ENCODE measurements around the gene AGR2. TPM values are rescaled to one million over a fixed set of nuclear protein-coding genes. Genes with fewer than 3 reads are reported as not detected.
A peak's percentile ranks its signal among the peaks of the same experiment; 100 is the strongest.
"Not testable (repeated sequence)": the region's sequence is repeated elsewhere in the genome, so short reads cannot be mapped to it uniquely, and the experiment has no call there.

Gene AGR2
- total RNA-seq: 73.1 TPM

DNA sequence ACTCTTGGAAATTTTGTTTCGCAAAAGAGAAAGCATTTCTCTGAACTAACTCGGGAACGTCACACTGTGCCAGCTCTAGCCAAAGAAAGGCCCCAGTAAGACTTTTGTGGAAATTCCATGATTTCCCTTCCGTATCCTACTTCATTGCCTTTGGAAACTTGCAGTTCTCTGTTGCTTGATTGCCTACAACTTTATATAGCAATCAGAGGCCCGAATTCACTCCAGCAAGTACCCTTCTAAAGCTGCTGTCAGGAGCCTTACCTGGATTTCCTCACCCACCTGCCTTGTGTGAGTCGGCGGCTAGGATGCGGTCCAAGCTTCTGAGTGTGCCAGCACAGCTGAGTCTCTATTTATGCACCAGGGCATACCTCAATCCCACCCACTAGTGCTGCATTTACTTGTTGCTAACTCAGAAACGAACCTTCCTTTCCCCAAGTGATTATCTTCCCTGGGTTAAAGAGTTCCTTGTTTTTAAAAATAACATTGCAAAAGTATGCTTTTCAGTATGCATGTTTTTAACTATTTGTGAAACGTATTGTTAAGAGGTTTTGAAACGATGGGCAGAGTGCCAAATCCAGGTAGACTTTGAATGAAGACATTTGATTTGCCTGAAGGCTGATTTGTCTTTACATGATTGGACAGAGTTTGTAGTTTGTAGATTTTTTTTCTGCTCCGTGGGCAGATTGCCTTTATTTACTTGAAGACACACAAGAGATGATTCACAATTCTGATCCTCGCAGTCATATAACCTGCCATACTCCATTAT, at the start of gene AGR2:
Gene AGR2, minus strand, starts transcription at position 326 of the 766 bp plus-strand sequence. CDS start 3,203 bp downstream, outside the sequence.
- DNase-seq: peak; percentile 62

DNA sequence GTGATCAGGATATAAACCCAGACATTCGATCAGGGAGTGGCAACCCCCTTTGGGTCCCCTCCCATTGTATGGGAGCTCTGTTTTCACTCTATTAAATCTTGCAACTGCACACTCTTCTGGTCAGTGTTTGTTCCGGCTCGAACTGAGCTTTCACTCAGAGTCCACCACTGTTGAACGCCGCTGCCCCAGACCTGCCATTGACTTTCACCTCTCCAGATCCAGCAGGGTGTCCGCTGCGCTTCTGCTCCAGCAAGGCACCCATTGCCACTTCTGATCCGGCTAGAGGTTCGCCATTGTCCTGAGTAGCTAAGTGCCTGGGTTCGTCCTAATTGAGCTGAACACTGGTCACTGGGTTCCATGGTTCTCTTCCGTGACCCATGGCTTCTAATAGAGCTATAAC, 48.4 kb upstream of the AGR2 start:
- DNase-seq: not testable (repeated sequence)

DNA sequence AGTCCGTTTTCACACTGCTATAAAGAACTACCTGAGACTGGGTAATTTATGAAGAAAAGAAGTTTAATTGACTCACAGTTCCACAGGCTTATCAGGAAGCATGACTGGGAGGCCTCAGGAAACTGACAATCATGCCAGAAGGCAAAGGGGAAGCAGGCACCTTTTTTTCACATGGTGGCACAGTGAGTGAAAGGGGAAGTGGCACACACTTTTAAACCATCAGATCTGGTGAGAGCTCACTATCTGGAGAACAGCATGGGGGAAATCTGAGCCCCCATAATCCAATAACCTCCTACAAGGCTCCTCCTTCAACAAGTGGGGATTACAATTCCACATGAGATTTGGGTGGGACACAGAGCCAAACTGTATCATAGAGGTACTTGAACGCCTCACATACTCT, 47.0 kb upstream of the AGR2 start:
- no peak for DNase-seq

DNA sequence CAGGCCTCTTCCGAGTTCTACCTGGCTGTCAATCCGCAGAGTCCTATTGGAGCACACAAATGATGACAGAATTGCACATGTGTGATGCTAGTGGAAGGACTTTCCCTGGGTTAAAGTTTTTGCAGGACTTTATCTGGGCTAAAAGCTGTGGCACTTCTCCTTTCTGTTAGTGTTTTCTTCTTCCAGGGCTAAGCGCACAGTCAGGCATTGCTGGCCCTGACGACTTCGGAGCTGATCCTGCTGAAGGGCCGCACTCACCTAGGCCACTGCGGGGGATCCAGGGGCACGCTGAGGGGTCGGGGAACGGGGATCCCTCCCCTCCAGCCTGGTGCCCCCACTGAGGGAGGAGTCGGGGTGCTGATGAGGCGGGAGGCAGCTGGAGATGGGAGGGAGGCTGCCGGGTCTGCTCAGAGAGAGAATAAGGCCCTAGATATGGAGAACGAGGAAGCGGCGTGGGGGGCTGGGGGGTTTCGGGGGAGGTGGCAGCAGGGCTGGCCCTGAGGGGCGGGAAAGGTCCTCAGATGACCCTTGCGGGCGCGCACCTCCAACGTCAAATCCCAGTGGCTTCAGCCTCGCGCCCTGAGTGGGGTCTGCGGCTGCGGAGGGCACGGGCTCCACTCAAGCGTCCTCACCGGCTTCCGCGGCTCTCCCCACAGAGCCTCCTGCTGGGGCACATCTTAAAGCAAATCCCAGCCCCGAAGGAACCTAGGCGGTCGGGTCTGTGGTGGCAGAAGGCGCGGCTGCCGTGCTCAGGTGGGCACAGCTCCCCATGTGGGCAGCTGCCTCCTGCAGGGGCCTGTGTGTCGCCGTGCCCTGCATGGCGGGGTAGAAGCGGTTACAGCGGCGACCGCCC, 46.0 kb upstream of the AGR2 start:
- DNase-seq: no peak

DNA sequence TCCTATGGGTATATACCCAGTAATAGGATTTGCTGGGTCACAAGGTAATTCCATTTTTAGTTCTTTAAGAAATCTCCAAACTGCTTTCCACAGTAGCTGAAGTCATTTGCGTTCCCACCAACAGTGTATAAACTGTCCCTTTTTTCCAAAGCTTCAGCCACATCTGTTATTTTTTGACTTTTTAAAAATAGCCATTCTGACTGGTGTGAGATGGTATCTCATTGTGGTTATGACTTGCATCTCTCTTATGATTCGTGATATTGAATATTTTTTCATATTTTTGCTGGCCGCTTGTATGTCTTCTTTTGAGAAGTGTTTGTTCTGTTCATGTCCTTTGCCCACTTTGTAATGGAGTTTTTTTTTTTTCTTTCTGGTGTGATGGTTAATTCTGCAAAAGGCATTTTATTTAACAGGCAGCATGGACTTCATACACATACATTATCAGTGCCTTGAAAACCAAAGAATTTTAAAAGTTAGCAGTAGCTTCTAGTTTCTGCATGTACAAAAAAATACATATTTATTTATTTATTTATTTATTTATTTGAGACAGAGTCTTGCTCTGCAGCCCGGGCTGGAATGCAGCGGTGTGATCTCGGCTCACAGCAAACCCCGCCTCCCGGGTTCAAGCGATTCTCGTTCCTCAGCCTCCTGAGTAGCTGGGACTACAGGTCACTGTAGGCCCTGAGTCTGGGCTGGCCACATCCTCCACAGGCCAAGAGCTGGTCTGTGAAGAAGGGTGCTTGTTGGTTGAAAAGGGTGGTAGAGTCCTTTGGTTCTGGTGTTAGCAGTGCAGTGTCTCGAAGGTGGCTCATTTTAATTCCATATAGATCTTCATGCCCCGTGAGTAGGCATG, 44.7 kb upstream of the AGR2 start:
- DNase-seq: no peak

DNA sequence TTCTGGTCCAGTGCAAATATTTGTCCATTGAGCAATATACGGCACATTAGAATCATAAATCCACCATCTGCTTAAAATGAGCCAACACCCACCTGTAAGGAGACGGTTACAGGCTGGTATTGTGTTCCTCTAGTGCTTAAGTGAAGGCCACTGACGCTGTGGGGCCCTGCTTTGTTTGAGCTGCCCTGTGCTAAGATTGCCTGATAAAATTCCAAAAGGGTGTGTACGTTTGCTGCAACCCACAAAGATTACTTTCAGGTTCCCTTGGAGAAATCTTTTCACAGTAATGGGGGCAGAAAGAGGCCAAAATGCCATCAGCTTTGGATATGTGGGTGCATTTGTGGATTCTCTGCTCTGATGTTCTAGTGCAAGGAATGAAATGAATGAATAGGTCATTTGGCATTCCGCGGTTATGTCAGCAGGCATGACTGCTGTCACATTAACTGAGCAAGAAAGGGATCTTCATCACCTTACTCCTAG, 42.6 kb upstream of the AGR2 start:
- peak; percentile 26 for DNase-seq

DNA sequence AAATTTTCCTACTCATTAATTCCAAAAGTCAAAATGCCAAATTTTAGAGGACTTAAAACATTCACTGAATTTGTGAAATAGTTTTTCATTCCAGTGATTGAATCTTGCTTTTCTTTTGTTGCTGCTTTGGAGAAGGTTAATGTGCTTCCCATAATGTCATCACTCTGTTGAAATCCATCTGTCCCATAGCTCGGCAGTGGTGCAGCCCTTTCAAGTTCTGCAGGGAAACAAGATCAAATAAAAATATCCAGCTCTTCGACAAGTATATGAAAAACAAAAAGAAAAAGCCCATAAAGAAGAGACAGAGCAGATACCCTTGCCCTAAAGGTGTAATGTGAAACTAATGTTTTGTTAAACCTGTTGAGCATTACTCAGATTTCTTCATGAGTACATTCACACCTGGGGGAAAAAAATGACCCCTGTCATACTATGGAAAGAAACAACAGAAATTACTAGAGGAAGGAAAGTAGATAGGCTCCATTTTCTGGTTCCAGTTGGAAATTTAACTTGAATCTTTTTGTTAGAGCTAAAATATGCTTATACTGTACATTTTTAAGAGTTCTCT, 41.9 kb upstream of the AGR2 start:
- DNase-seq: no peak

GRCh38 chr7:16845746-16846145, 40.9 kb upstream of the AGR2 start:
- DNase-seq: no peak

DNA sequence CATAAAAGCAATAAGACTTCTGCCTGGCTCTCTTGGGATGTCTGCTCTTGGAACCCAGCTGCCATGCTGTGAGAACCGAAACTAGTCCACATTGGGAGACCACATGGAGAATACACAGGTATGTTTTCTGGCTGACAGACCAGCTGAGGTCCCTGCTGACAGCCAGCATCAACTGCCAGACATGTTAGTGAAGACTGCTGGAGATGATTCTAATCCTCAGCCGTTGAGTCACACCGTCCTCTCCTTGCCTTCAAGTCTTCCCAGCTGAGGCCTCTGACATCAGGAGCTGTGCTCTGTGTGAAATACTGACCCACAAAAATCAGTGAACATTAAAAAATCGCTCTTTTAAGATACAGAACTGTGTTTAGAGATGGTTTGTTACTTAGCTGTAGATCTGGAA, 36.9 kb upstream of the AGR2 start:
- no peak for DNase-seq

DNA sequence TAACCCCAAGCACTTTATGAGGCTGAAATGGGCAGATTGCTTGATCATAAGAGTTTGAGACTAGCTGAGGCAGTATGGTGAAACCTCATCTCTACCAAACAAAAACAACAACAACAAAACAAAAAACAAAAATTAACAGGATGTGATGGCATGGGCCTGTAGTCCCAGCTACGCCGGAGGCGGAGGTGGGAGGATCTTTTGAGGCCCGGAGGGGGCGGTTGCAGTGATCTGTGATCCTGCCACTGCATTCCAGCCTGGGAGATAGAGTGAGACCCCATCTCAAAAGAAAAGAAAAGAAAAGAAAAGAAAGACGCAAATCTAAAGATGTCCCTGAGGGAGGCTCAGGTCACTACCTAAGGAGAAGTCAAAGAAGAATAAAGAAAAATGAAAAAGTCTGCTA, 35.3 kb upstream of the AGR2 start:
- no peak for DNase-seq

DNA sequence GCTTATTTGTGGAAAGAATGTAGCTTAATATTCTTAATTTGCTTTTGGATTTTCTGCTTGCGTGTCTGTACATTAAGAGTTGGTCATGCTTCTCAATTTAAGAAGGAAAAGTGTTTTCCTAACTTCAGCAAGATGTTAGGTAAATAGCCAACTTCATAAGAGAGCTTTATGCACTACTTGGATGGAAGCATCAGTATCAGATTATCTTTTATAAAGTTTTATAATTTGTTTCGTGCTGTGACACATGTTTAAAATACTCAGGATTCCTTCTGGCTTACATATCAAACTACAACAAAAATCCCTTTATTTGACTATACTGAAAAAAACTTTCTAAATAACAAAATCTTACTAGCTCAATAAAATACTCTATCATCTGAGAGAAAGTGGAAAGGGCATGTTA, 34.8 kb upstream of the AGR2 start:
- DNase-seq: no peak

GRCh38 chr7:16838891-16839290, 34.1 kb upstream of the AGR2 start:
- DNase-seq: no peak

GRCh38 chr7:16838386-16838785, 33.6 kb upstream of the AGR2 start:
- DNase-seq: no peak

- no peak for DNase-seq
Measured at GRCh38 chr7:16836481-16836880, 31.7 kb upstream of the AGR2 start.

GRCh38 chr7:16833373-16833772, 28.6 kb upstream of the AGR2 start:
- no peak for DNase-seq

DNA sequence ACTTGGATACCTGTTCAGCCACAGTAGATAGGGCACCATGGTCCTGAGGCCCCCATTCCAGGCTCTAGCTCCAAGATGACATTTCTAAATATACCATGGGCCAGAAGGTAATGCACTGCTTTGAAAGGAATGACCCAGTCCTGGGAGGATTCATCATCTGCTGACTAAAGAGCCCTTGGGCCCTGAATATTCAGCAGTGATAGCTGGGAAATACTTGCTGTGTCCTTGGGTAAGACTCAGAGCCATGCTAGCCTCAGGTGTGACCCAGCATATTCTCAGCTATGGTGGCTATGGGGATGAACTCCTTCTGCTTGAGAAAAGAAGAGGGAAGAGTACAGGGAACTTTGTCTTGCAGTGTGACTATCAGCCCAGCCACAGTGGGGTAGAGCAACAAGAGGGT, 21.3 kb upstream of the AGR2 start:
- DNase-seq: no peak

GRCh38 chr7:16822029-16822428, 17.2 kb upstream of the AGR2 start:
- DNase-seq: no peak

DNA sequence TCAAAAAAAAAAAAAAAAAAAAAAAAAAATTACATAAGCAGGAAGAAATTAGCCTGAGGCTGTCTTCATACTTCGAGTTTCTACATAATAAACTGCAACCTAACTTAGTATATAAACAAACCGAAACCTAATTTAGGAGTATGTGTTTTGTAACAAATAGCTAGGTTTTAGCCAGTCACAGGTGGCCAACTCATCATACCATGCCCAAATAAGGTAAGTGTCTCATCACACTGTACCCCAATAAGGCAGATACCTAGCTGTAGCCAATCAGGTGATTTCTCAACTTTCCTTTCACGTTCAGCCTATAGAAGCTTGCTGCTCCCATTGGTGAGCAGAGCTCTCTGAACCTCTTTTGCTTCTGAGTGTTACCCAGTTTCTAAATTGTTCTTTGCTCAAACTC, 13.9 kb upstream of the AGR2 start:
- DNase-seq: no peak

DNA sequence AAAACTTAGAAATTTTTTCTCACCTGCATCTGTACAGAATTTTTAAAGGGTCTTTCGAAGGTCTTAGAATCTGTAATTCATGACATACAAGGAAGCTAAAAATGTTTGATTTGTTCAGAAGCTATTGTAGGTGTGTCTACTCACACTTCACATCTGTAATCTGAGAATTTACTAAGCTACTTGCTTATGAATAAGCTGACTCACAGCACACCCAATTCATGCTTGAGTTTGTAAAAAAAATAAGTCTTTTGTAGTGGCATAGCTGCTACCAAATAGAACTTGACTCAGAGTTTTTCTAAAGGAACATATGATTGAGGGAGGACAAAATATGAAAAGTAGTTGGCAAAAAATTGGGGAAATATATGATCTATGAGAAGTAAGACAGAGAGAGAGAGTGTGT, 12.7 kb upstream of the AGR2 start:
- DNase-seq: no peak

DNA sequence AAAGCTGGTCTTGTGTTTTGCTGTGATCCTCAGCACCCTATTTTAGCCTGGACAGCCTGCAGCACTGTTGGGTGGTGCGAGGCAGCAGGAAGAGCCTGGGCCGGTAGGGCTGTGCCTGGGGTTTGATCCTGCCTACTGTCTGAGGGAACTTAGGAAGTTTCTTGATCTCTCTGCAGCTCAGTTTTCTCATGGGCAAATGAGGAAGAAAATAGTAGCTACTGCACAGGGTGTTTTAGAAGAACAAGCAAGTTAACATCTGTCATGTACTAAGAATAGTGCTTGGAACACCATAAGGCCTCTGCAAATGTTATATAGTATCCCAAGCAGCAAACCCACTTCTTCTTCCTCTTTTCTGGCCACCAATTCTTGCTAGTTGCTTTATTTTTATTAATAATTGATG, 12.0 kb upstream of the AGR2 start:
- no peak for DNase-seq

DNA sequence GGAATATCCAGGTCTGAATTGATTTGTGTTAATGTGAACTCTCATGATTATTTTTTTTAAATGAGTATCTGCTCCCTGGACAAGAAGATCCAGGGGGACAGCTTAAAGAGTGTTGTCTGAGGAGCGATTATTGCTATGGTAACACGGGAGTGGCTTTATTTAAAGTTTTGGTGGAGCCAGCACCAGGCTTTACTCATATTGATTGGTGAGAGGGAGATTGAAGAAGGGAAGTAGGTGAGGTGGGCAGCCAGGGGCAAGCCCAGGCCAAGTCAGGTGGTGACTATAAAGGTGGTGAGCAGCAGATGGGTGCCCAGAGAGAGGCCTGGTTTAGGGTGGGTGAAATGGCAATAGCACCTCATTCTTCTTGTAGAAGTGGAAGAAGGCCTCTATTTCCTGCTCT, 10.2 kb upstream of the AGR2 start:
- DNase-seq: no peak

DNA sequence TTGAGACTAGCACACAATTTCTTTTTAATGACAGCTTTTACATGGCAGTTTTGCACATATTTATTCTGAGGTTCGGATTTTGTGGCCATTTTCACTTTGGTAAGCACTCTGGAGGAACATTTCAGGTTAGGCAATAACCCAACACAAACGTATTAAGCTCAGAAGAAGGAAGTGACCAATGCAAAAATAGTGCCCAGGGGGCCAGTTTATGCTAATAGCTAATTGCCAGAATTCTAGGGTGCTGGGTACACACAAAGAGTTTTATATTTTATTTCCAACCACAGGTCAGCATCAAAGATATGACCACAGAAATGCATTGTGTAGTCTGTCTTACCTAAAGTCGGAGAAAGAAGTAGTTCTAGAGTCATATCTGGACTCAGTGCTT, 8.4 kb upstream of the AGR2 start:
- no peak for DNase-seq
